PC-3 (cell line): ENCODE results near the gene EXOSC7.

Source experiments
- CTCF ChIP-seq: fragments of 300-600 bp; sonication (generic); conservative IDR thresholded peaks from 2 replicates; pipeline ENCODE4 v1.5.1; 2017; ENCODE audit warnings: antibody characterized with exemption, low read depth, mild to moderate bottlenecking, low read length
- EZH2 ChIP-seq: fragments of 300-600 bp; sonication (generic); IDR thresholded peaks from one replicate; pipeline ENCODE4 v1.6.1; 2017; ENCODE audit warnings: antibody characterized with exemption, mild to moderate bottlenecking, low read length; ENCODE audit not compliant: unreplicated experiment
- EZH2phosphoT487 ChIP-seq: fragments of 300-600 bp; sonication (generic); IDR thresholded peaks from 2 replicates; pipeline ENCODE4 v1.6.1; 2018; ENCODE audit warnings: mild to moderate bottlenecking, antibody characterized with exemption, low read length, borderline replicate concordance

GRCh38 chr3:45000823-45001222, 24.8 kb downstream of the EXOSC7 start:
- TF ChIP-seq CTCF: no peak
- TF ChIP-seq EZH2: no peak
- no peak for TF ChIP-seq EZH2phosphoT487
